Measurements from ENCODE around the gene NOC3L.

GRCh38 chr10:94292434-94293090 lies 70.2 kb downstream of the NOC3L start:
- TF ChIP-seq, protein P1, sequence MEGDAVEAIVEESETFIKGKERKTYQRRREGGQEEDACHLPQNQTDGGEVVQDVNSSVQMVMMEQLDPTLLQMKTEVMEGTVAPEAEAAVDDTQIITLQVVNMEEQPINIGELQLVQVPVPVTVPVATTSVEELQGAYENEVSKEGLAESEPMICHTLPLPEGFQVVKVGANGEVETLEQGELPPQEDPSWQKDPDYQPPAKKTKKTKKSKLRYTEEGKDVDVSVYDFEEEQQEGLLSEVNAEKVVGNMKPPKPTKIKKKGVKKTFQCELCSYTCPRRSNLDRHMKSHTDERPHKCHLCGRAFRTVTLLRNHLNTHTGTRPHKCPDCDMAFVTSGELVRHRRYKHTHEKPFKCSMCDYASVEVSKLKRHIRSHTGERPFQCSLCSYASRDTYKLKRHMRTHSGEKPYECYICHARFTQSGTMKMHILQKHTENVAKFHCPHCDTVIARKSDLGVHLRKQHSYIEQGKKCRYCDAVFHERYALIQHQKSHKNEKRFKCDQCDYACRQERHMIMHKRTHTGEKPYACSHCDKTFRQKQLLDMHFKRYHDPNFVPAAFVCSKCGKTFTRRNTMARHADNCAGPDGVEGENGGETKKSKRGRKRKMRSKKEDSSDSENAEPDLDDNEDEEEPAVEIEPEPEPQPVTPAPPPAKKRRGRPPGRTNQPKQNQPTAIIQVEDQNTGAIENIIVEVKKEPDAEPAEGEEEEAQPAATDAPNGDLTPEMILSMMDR (optimal IDR thresholded peaks at IDR 0.05 in 1 of 3, IDR thresholded peaks at IDR 0.05 in 1 of 3, conservative IDR thresholded peaks at IDR 0.05 in 1 of 3; ENCODE audit: extremely low read depth in 1 of 3, insufficient read depth in 2 of 3, low read length in 3 of 3), result no peak
- TF ChIP-seq EZH2 (IDR thresholded peaks at IDR 0.05; ENCODE audit: low read length), result no peak
